Measurements from ENCODE around the gene PCIF1.

- TF ChIP-seq EZH2 (IDR thresholded peaks at IDR 0.05; ENCODE audit: insufficient read depth, poor library complexity, severe bottlenecking): no peak
- TF ChIP-seq EZH2phosphoT487 (IDR thresholded peaks at IDR 0.05; ENCODE audit: insufficient read depth, low read depth): no peak
These were observed 3.3 kb downstream of the PCIF1 start for GRCh38 chr20:45937765-45938164.

Measured in GM23248 (cell line).